22Rv1 (cell line): ENCODE data around the gene SFI1.

ENCODE experiments used
- ZFX ChIP-seq: fragments of 450-650 bp; IDR thresholded peaks from 2 replicates; pipeline ENCODE4 v1.6.1; 2017; ENCODE audit warnings: antibody characterized with exemption, borderline replicate concordance
- TF ChIP-seq, protein P1 (sequence below): fragments of 450-650 bp; IDR thresholded peaks from 2 replicates; pipeline ENCODE4 v1.5.1; 2017; ENCODE audit warnings: mild to moderate bottlenecking

DNA sequence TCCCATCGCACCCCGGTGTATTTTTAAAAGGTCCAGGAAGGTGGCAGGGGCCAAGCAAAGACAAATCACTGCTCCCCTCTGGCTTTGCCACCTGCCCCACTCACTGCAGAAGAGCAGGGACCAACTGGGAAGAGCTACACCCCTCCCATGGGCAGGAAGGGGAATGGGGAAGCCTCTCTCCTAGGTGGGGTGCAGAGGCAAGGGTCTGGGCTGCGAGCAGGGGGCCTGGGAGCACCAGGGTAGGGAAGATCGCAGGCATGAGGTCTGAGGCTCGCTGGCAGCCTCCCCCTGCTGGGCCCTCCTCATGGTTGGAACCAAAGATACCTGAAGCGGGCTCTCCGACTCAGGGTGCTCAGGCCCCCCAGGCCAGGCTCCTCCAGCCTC is 128.9 kb downstream of the SFI1 start:
- TF ChIP-seq, protein P1, sequence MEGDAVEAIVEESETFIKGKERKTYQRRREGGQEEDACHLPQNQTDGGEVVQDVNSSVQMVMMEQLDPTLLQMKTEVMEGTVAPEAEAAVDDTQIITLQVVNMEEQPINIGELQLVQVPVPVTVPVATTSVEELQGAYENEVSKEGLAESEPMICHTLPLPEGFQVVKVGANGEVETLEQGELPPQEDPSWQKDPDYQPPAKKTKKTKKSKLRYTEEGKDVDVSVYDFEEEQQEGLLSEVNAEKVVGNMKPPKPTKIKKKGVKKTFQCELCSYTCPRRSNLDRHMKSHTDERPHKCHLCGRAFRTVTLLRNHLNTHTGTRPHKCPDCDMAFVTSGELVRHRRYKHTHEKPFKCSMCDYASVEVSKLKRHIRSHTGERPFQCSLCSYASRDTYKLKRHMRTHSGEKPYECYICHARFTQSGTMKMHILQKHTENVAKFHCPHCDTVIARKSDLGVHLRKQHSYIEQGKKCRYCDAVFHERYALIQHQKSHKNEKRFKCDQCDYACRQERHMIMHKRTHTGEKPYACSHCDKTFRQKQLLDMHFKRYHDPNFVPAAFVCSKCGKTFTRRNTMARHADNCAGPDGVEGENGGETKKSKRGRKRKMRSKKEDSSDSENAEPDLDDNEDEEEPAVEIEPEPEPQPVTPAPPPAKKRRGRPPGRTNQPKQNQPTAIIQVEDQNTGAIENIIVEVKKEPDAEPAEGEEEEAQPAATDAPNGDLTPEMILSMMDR = no peak
- TF ChIP-seq ZFX = no peak
